ENCODE data around the gene MYH2.

The MYH2 gene

DNA sequence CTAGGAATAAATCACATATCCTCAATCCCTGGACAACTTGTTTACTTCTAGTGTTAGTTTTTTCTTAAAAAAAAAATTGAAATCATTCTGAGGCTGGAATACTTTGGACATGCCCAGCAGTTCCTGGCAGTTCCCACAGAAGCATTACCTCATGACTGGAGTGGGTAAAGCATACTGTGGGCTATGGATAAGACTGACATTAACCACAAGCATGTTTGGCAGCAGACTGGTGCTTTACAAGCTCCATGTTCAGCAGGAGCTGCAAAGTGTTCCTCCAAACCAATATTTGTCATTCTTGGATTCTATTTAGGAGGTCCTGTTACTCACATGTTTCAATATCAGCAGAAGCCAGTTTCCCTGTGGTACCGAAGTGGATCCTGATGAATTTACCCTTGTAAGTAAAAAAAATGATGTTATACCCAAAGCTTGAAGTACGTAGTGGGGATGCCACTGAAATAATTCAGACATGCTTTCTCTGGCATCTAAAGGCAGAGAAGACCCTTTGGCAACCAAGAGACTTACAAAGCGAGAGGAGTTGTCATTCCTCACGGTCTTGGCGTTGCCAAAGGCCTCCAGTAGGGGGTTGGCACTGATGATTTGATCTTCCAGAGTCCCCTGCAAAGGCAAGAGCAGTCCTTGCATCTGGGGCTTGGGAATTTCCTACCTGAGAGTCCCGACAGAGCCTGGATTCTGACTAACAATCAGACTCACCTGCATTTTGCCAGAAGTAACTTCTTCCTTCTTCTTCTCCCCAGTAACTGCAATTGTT lies 36.0 kb downstream of the MYH2 start:
- no peak for DNase-seq

DNA sequence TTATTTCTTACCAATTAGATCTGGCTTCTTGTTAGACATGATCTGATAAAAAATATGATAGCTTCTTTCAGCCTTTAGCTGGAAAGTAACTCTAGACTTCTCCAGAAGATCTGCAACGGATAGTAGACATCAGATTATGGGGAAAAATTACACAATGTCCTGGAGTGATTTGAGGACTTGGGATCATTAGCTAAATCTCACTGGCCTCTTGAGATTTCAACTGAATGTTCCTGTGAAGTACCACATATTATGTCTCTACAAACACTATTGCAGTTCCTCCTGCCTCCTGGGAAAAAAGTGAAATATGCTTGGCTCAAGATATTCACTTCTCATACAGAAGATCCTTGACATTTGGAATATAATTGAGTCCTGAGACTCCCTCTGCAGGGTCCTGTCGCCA lies 36.6 kb downstream of the MYH2 start:
- DNase-seq, result no peak

DNA sequence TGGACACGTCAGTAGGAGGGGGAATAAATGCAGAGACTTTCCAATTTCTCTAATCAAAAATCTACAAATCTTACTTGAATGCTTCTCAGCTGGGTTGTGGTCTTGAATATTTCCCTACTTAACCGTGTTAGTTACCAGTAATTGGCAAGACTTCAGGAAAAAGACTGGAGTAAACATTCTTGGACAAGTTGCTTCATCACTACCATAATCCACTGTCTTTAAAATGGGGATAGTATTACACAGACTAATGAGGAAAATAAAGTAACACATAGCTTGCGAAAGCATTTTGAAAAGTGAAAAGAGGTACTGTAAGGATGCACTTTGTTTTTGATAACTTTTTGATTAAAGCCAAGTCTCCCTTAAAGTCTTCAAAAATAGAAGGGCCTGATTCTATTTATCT lies 49.5 kb downstream of the MYH2 start:
- no peak for DNase-seq

DNA sequence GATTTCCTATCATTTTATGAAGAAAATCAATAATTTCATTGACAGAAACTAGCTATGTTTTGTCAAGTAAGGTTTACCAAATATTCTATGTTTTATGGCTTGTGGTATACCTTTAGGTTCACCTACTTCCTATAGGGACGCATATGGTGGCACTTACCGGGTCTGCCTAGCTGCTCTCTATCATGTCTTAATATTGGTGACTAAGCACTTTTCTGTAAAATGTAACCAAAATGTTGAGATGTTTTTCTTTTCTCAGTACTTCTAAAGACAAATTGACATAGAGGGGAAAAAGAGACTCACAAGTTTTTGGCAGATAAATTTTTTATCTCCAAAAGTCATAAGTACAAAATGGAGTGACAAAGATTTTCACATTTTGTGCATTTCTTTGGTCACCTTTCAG lies 57.5 kb downstream of the MYH2 start:
- no peak for DNase-seq

DNA sequence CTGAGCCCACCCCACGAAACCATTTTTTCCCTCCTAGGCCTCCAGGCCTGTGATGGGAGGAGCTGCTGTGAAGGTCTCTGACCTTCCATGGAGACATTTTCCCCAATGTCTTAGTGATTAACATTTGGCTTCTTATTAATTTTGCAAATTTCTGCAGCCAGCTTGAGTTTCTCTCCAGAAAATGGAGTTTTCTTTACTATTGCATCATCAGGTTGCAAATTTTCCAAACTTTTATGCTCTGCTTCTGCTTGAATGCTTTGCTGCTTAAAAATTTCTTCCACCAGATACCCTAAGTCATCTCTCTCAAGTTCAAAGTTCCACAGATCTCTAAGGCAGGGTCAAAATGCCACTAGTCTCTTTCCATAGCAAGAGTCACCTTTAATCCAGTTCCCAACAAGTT lies 67.2 kb downstream of the MYH2 start:
- no peak for DNase-seq

DNA sequence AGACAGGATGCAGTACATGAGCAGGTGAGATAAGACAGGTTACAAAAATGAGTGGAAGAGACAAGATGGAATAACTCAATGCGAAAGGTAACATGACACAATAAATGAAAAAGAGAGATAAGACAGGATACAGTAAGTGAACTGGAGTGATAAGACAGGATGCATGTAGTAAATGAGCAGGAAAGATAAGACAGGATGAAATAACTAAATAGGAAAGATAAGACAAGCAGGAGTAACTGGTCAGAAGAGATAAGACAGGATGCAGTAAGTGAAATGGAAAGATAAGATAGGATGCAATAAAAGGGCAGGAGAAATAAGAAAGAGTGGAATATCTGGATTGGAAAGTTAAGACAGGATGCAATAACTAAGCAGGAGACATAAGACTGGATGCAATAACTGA lies 71.8 kb downstream of the MYH2 start:
- DNase-seq, result no peak

DNA sequence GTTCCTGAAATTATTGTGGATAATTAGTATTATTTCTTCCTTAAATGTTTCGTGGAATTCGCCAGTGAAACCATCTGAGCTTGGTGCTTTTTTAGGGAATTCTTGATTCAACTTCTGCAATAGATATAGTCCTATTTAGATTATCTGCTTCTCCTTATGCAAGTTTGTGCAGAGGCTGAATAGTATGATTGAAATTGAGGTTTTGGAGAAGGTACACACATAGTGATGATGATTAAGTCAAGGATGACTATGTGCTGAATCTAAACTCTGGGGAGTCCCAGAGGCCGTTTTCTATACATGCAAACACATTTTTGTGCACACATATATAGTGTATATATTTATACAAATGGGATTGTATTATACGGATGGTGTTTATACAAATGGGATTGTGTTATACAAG lies 74.9 kb downstream of the MYH2 start:
- DNase-seq, result no peak

DNA sequence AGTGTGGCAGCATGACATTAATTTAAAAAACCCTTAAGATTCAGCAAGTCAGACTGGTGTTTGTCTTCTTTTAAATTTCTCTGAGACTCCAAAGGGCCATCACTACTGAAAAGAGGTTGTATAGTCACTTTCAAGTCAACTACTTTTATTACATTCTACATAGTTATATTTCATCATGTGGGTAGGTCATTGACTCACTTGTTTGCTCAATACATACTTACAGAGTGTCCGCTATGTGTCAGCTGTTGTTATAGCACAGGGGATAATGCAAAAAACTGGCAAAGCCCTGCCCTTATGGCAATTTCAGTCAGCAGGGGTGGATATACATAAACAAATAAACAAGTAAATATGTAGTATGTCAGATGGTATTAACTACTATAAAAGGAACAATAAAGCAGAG lies 77.6 kb downstream of the MYH2 start:
- no peak for DNase-seq

Data from suppressor macrophage treated with lipopolysaccharide for 4 hours (primary cell).